Stimulated activated CD8-positive, alpha-beta memory T cell treated with anti-CD3 and anti-CD28 coated beads, Interleukin-12 subunit alpha, Interleukin-12 subunit beta, amount 100 ng/mL, for 24 hours (primary cell): Measurements from ENCODE around the gene SYT8.

ENCODE experiments used
- DNase-seq: peaks from one replicate; pipeline ENCODE4 v3.0.0-alpha.2; 2020; ENCODE audit errors: extremely low read depth

SYT8 gene

DNA sequence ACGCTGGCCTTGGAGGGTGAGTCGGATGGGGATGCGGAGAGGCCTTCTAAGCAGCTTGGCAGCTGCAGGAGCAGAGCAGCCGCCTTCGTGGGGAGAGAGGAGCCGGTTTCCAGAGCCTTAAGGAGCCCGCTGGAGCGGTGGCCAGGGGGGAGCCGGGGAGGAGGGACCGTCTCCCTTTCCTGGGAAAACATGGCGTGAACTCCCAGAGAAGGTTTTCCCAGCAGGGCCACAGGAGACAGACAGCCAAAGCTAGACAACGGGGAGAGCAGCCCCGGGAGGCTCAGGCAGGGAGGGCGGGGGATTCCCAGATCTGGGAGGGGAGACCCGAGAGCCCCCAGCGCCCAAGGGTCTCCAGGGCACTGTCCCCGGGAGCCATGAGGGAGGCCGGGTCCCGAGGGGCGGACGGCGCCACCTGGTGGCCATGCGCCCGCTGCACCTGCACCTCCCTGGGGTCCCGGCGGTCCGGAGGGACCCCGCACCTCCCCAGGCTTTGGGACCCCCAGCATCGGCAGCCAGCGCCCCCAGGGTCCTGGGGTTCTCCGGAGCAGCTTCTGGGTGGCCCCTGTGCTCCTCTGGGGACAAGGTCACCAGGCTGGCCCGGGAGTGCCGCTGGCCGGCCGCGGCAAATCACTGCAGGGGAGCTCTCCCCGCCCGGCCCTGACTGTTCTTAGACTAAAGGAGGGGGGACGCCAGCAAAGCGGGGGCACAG, 2.4 kb upstream of the SYT8 start:
- DNase-seq = no peak

DNA sequence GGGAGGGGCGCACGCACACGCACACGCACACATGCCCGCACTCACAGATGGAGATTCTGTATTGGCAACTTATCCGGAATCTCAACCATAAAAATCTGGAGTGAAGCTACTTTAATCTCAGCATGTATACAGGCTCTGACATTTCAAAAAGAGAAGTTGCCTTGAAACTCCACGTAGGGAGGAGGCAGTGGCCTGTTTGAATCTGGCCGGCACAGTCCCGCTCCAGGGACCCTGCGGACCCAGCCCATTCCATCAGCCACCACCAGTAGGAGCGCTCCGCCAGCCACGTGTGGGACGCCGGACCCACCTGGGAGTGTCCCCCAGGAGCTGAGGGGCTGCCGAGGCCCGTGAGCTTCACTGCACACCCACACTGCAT, 1.9 kb upstream of the SYT8 start:
- no peak for DNase-seq

DNA sequence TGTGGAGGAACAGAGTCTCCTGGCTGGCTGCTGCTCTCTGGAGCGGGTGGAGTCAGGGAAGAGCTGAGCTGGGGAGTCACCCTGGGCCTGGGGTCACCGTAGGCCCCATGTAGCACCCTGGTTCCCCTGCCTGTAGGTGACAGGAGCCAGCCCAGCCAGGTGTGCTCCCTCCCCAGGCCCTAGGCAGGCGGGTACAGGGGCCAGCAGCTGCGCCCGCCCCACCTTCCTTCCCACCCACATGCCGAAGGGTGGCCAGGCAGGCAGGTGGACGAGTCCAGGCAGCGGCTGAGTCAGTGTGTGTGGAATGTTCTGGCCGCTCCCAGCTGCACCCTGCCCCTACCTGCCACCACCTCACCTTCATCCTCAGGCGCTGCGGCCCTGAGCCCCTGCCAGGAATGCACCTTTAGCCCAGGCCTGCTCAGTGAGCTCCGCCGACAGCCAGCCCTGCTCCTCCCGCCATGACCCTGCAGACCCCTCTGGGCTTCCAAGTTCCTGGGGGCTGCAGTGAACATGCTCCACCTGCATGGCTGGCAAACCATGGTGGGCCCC, 654 bp upstream of the SYT8 start:
- DNase-seq = no peak

DNA sequence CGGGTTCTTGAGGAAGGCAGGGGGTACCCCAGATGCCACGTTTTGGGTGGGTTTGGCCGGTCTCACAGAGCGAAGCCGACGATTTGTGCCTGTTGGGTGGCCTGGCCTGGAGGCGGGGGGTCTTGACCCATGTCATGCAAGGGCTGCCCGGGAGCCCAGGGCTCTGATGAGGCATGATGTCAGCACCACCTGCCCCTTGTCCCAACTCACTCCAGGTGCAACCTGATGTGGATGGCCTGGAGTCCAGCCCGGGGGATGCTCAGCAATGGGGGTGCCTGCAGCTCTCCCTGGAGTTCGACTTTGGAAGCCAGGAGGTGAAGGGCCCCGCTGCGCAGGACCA, 851 bp downstream of the SYT8 start:
- no peak for DNase-seq

DNA sequence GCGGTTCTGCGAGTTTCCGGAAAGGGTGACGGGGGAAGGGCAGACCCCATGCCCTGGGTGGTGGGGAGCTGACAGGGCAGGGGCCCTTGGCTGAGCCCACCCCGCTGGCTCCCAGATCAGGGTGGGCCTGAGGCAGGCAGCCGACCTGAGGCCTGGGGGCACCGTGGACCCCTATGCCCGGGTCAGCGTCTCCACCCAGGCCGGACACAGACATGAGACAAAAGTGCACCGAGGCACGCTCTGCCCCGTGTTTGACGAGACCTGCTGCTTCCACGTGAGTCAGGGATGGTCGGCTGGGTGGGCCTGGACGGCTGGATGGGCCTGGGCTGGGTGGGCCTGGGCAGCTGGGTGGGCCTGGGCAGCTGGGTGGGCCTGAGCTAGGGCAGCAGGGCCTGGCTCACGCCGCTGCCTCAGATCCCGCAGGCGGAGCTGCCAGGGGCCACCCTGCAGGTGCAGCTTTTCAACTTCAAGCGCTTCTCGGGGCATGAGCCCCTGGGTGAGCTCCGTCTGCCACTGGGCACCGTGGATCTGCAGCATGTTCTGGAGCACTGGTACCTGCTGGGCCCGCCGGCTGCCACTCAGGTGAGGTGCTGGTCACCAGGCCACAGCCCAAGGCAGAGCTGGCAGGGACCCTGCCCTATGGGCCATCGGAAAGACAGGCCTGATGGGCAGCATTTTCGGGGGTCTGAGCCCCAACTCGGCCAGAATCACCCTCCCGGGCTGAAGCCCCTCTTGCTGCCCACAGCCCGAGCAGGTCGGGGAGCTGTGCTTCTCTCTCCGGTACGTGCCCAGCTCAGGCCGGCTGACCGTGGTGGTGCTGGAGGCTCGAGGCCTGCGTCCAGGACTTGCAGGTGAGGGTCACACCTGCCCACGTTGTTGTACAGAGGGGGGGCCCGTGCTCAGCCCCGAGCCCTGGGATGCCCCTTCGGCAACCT, 1.5 kb downstream of the SYT8 start:
- no peak for DNase-seq

DNA sequence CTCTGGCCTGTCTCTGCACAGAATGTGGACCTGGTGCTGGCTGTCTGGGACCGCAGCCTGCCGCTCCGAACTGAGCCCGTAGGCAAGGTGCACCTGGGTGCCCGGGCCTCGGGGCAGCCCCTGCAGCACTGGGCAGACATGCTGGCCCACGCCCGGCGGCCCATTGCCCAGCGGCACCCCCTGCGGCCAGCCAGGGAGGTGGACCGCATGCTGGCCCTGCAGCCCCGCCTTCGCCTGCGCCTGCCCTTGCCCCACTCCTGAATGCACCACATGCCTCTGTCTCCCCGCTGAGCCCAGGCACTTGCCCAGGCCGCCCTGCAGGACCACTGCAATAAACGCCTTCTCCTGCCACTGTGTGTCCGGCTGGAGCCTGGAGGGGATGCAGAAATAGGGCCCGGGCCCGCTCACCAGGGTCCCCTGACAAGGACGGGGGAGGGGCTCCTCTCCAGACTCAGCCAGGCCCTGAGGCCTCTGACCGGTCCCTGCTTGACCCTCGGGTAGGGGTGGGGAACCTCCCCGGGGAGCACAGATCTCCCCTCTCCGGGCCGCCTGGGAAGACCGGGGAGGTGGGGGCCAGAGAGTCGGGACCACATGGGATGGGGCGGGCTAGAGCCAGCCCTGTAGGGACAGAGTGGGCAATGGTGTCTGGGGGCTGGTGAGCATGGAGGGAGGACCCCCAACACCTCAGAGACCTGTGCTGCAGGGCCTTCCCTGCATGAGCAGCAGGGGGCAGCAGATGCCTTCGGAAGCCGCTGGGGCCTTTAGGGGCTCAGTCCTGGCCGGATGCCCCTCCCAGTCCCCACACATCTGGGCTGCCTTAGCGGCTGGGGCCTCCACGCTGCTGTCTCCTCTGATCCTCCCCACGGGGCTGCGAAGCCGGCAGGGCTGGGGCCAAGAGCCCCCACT, 2.6 kb downstream of the SYT8 start:
- DNase-seq = peak; percentile 53

DNA sequence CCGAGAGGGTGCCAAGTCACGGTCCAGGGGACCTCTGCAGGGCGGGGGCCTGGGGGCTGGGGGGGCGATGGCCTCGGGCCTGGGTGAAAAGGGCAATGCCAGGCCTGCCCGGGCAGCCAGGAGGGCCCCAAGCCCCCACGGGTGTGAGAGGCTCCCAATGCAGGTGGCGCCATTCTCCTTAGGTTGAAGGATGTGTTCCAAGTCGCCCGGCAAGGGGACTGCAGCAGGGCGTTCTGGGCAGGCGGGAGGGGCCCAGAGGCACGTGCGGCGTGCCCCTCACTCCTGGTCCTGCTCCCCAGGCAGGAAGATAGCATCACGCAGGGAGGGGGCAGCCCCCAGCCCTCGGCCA, 3.3 kb downstream of the SYT8 start:
- DNase-seq = no peak

DNA sequence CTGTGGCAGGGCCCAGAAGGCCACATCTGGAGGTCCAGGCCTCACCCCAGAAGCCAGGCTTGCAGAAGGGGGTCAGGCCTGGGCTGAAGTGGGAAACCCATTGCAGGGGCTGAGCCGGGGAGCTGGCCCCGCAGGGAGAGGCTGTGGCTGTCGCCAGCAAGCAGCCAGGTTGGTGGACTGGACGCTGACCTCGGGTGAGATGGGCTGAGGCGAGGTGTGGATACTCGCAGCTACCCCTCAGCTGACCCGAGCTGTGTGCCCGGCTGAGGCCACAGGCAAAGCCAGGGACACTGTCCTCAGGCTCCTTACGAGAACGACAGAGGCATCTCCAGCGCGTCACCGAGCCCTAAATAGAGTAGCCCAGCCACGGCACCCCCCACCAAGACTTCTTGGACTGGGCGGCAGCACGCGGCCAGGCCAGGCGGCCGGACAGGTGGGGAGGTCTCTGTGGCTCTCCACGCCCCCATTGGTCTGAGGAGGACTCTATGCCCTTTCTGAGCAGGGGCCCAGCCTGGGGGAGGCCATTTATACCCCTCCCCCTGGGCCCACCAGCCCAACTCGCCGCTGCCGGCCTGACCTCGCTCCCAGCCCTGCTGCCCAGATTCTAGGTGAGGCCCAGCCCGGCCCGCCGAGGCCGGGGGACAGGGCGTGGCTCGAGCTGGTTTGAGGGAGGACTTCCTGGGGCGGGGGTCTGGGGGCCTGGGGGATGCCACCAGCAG, 3.8 kb downstream of the SYT8 start, which contains the start of gene TNNI2:
Gene TNNI2, plus strand, starts transcription at position 556 of the 719 bp plus-strand sequence. CDS start 716 bp downstream, outside the sequence.
- no peak for DNase-seq

DNA sequence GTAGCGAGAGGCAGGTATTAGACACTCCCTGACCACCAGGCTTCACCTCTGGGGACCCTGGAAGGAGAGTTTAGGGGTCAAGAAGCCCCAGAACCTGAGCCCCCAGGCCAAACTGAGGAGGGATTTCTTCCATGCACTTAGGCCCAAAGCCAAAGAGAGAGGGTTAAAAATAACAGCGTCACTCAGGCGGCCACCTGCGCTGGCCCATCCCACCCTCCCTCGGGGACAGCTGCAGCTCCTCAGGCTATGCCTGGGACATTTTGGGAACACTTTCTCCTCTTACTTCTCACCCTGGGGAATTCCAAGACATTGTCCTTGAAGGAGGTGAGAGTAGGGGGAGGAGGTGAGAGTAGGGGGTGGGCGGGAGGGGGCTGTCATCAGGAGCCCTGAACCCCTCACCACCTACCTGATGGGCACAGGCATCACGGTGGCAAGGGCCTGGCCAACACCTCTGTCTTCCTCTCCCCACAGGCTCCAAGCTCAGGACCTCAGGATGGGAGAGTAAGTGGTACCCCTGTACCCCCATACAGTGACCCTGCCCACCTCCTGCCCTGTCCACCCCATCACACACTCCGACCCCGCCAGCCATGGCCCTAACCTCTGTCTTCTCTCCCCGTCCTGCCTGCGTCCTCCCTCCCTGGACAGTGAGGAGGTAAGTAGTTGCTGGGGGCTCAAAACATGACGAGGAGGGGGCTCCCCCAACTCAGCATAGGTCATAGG, 4.6 kb downstream of the SYT8 start:
- no peak for DNase-seq

DNA sequence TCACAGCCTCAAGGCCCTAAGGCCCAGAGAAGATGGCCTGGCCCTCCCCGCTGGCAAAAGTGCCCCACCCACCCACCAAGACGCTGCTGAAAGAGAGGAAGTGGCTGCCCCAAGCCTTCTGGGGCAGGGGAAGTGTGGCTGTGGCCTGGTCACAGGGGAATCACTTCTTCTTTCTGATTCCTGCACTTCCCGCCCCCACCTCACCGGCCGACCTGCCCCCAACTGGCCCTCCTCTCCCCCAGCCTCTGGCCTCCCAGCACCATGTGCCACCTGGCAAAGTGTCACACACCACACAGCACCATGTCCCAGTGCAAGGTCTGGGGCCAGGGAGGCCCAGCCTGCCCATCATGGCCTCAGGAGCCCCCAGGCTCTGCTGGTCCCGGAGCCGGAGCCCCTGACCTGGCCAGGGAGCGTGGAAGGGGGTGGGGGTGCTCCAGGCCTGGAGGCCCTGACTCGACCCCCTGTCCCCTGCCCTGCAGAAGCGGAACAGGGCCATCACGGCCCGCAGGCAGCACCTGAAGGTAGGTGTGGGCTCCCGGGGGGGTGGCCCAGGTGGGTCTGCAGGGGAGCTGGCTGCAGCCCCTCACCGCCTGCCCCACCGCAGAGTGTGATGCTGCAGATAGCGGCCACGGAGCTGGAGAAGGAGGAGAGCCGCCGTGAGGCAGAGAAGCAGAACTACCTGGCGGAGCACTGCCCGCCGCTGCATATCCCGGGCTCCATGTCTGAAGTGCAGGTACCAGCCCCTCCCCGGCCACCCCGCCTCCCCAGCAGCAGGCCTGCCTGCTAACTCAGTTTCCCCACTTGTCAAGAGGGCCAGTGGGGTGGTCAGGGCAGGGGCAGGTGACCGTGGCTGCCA, 5.4 kb downstream of the SYT8 start:
- DNase-seq = no peak

DNA sequence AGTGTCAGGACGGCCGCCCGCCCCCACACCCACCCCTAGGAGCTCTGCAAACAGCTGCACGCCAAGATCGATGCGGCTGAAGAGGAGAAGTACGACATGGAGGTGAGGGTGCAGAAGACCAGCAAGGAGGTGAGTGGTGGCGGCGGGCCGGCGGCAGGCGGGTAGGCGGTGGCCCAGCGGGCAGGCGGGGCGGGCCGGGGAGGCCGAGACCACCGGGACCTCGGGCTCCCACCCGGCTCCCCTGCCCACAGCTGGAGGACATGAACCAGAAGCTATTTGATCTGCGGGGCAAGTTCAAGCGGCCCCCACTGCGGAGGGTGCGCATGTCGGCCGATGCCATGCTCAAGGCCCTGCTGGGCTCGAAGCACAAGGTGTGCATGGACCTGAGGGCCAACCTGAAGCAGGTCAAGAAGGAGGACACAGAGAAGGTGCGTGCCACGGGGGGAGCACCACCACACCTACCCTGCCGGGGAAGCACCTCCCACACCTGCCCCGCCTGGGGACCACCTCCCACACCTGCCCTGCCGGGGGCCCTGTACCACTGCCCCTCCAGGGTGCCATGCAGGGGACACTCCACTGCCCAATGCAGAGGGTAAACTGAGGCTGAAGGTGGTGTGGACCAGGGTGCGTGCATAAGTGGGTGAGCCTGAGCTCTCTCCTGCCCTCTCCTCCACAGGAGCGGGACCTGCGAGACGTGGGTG, 6.1 kb downstream of the SYT8 start:
- DNase-seq = no peak

DNA sequence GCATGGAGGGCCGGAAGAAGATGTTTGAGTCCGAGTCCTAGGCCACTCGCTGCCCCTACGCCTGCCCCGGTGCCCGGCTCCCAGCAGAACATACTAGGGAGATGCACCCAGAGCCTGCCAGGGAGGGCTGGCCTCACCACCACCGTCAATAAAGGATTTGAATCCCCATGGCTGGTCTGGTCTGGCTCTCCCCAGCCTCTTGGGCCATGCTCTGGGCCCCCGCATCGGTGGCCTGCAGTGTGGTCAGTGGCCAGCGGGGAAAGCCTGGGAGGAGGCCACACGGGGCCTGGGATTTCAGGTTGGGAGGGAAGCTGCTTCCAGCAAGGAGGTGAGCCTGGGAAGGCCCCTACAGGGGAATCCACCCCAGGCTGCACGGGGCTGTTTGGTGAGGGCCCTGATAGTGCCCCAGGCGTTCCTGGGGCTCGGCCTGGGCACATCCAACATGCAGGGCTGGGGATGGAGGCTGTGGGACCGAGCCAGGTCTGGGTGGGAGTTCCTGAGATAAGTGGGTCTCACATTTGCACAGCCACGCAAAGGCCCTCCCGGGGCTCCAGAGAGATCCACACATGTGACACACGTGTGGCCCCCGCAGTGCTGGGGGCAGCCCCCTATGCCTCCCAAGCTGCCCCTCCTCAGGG, 6.8 kb downstream of the SYT8 start:
- no peak for DNase-seq

DNA sequence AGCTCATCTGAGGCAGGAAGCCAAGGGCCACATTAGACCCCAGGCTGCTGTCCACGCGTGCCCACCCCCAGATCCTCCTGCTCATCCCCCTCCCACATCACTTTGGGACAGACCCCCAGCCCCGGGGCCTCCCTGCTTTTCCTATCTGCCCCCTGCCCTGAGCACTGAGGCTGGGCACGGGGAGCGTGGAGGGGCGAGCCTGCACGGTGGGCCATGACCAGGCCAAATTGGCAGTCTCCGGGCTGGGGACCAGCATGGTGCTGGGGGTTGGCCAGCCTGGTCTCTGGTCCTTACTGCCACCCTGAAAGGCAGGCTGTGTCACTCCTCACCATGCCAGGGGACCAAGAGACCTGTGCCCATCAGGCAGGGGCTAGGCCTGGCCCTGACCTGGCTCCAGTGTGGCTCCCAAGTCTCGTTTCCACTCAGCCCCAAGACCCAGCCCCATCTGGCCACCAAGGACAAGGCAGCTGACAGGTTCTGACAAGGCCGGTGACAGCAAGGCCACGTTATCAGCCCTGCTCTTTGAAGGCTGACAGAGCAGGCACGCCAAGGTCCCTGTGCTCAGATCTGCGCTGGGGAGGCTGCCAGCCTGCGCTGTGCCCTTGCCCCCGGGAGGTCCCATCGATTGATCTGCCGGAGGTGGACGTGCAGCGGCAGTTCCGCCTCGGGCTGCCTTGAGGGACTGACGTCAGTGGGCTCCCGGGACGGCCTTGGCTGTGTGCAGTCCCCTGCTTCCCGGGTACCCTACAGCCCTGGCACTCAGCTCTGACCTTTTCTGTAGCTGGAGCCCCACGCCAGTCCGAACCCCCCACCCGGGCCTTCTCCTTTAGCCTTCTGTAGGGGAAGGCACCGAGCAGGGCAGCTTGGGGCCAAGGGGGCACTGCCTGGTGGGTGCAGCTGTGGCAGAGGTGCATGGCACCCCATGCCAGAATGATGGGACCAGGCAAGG, 7.6 kb downstream of the SYT8 start:
- DNase-seq = no peak

DNA sequence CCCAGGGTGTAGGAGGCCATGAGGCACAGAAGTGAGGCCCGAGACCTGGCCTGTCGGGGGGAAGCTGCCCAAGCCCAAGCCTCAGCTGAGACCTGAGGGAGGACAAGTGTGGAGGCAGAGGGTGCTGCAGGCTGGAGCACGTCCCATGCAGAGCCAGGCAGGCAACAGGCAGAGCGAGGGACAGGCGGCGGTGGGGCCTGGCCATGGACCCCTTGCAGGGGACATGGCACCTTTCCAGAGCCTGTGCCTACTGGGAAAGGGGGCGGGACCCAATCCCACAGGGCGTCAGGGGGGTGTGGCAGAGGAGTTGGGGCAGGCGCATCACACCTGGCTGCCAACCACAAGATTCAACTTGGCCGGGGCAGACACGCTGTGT, 8.3 kb downstream of the SYT8 start:
- no peak for DNase-seq

DNA sequence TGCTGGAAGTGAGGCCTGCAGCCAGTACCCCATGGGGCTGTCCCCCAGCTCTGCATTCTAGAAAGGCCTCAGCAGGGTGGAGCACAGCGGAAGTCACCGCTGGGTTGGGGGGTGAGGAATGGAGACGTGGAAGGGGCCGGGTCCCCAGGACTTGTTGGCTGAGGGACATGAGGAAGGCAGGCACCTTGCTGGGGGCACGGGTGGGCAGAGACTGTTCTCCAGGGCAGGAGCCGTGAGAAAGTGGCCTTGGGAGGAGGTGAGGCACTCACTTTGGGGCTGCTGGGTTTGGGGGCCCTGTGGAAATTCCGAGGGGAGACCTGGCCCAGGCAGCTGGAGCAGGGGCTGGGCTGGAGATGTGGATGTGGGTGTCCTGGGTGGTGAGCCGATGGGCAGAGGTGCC, 9.0 kb downstream of the SYT8 start:
- no peak for DNase-seq

DNA sequence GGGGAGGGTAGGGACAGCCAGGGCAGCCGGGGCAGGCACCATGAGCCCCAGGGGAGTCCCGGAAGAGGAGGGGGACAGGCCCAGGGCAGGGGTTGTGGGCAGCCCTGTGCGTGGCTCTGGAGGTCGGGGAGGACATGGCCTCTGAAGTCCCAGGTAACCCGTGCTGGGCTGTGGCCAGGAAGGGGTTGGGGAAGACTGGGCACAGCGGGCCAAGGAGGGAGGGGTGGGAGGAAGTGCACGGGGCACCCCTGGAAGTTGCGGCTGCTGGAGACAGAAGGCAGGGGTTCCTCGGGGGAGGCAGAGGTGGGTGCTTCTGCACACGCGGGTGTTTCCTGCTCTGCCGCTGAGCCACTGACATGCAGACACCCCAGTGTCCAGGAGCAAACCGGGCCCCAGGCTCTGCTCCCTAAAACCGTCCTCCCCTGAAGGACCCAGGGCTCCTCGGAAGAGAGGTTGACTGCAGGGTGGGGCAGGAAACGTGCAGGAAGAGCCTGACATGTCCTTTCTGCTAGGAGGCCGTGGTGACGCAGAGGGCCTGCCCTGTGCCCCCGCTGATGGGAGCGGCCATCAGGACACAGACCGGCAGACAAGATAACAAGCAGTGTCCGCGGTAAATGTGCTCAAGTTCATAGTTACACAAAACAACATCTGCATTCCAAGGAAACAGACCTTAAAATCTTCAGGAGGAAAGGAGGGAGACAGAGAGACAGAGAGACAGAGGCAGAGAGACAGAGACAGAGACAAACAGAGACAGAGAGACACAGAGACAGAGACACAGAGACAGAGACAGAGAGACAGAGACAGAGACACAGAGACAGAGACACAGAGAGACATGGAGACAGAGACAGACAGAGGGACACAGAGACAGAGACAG, 9.7 kb downstream of the SYT8 start:
- no peak for DNase-seq

DNA sequence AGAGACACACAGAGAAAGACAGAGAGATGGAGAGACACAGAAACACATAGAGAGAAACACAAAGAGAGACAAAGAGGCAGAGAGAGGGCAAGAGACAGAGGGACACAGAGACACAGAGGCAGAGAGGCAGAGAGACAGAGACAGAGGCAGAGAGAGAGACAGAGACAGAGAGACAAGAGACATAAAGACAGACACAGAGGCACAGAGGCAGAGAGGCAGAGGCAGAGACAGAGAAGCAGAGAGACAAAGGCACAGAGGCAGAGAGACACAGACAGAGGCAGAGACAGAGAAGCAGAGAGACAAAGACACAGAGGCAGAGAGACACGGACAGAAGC, 10.3 kb downstream of the SYT8 start:
- DNase-seq = no peak
